ENCODE measurements around the gene SDK2. TPM values are rescaled to one million over a fixed set of nuclear protein-coding genes. Genes with fewer than 3 reads are reported as not detected.
"Not testable (repeated sequence)": the region's sequence is repeated elsewhere in the genome, so short reads cannot be mapped to it uniquely, and the experiment has no call there.

SDK2 gene
- total and polyA plus RNA-seq, 2 donors: 0.66 to 0.87 TPM

DNA sequence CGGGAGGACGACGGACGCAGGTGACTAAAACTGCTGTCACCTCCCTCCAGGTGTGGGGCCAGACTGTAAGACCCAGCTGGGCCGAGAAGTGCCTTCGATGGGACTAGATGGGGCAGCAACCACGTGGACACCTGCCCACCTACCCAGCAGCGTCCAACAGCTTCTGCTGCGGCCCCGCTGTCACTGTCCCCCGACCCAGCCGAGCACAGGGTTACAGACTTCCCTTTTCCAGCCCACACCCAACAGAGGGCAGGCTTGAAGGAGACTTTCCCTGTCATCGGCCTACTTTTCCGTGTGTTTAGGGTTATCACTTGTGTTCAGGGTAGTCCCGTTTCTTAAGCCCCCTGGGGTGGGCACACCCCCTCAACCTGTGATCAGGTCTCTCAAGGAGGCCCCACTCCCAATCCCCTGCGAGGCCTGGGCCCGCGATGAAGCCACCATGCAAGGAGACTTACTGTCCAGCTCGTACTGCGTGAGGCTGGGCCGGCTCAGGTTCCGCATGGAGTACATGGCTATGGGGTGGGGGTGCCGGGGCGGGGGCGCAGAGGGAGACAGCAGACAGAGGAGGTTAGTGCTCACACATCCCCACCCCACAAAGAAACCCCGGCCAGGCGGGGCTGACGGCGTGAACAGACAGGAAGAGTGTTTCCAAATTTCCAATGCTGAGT, 263.7 kb downstream of the SDK2 start:
- H3K36me3 ChIP-seq (ENCODE audit: control insufficient read depth in 2 of 2, insufficient read depth in 2 of 2, low read length in 1 of 2): no peaks in the 10 kb centered on the region
- H3K27ac ChIP-seq (ENCODE audit: low read depth in 1 of 2, low read length in 1 of 2): no peak overlapping the region
- WGBS: 92% methylated on average over 29 of the region's 29 CpGs
- no peaks in the 10 kb centered on the region for H3K9me3 ChIP-seq (ENCODE audit: control insufficient read depth in 2 of 2, insufficient read depth in 1 of 2, low read length in 1 of 2)
- H3K4me3 ChIP-seq (ENCODE audit: low read length in 2 of 2): no peak overlapping the region
- no peaks in the 10 kb centered on the region for H3K4me1 ChIP-seq (ENCODE audit: control insufficient read depth in 2 of 2, insufficient read depth in 2 of 2, low read length in 2 of 2)
- no peak for DNase-seq (ENCODE audit: low read depth in 6 of 9, low spot score in 9 of 9)
- no peaks in the 10 kb centered on the region for H3K27me3 ChIP-seq (ENCODE audit: control insufficient read depth in 2 of 2, insufficient read depth in 1 of 2, low read length in 1 of 2)

DNA sequence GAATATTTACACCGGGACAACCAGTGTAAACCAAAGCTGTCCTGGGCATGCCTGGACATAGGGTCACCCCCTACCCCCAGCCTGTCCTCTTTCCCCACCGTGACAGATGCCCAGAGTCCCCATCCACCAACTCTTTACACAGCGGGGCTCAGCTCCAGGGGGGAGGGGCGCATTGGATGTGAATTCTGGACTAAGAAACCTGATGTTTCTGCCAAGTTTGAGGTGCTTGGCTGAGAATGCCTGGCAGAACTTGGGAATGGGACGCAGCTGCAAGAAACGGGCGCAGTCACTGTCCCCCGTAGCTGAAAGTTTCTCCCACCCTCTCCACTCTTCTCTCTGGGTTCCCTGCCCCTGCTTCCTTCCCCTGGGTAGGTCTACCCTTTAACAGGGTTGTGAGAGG, 264.4 kb downstream of the SDK2 start:
- Histone ChIP-seq H3K27ac (ENCODE audit: low read depth in 1 of 2, low read length in 1 of 2) (no peak overlapping the region), H3K4me1 (ENCODE audit: control insufficient read depth in 2 of 2, insufficient read depth in 2 of 2, low read length in 2 of 2) (no peaks in the 10 kb centered on the region), H3K9me3 (ENCODE audit: control insufficient read depth in 2 of 2, insufficient read depth in 1 of 2, low read length in 1 of 2) (no peaks in the 10 kb centered on the region), H3K36me3 (ENCODE audit: control insufficient read depth in 2 of 2, insufficient read depth in 2 of 2, low read length in 1 of 2) (no peaks in the 10 kb centered on the region), H3K4me3 (ENCODE audit: low read length in 2 of 2) (no peak overlapping the region), H3K27me3 (ENCODE audit: control insufficient read depth in 2 of 2, insufficient read depth in 1 of 2, low read length in 1 of 2) (no peaks in the 10 kb centered on the region)
- WGBS: 93% methylated on average over 8 of the region's 8 CpGs
- DNase-seq (ENCODE audit: low read depth in 6 of 9, low spot score in 9 of 9): no peak

DNA sequence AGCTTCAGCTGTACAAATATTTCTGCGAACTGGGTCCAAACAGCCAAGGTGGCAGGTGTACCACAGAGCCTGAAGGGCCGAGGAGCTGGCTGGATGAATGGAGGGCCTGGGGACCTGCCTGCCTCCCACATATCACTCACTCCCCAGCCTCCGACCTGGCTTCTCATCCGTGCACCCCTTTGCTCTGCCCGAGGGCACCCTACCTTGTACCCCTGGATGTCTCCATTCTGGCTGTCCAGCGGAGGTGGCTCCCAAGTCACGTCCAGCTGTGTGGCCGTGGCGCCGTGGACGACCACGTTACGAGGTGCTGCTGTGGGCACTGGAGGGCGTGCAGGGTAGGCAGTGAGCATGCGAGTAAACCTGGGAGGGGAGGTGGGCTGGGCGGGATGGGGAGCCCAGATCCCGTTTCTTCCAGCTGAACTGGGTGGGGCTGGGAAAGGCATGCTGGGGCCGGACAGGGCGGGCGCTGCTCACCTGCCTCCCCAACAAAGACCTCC, 265.2 kb downstream of the SDK2 start:
- no peaks in the 10 kb centered on the region for H3K27me3 ChIP-seq (ENCODE audit: control insufficient read depth in 2 of 2, insufficient read depth in 1 of 2, low read length in 1 of 2)

DNA sequence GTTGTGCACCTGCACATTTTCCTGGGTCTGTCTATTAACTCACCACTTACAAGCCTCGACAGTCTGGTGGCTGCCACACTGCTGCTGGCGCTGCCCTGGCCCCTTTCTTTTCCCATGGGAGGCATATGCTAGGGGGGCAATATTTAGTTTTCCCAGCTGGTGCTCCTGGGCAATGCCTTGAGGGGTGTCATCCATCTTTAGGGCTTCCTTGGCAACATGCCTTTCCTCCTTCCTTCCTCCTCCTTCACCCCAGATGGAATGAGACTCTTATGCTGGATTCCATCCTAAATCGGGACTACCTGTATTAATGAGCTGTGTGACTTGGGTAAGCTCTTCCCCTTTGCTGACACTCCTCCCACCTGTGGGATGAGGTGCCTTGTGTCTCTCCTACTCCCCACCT, 267.6 kb downstream of the SDK2 start:
- Histone ChIP-seq H3K27me3 (ENCODE audit: control insufficient read depth in 2 of 2, insufficient read depth in 1 of 2, low read length in 1 of 2) (no peaks in the 10 kb centered on the region), H3K9me3 (ENCODE audit: control insufficient read depth in 2 of 2, insufficient read depth in 1 of 2, low read length in 1 of 2) (no peaks in the 10 kb centered on the region)
- 95% methylated on average over 3 of the region's 3 CpGs for WGBS

More for the DNA sequence above, 265.2 kb downstream of the SDK2 start:
- no peak overlapping the region for H3K27ac ChIP-seq (ENCODE audit: low read depth in 1 of 2, low read length in 1 of 2)
- no peak for DNase-seq (ENCODE audit: low read depth in 6 of 9, low spot score in 9 of 9)
- WGBS: 96% methylated on average over 20 of the region's 20 CpGs
- H3K36me3 ChIP-seq (ENCODE audit: control insufficient read depth in 2 of 2, insufficient read depth in 2 of 2, low read length in 1 of 2): no peaks in the 10 kb centered on the region
- no peaks in the 10 kb centered on the region for H3K9me3 ChIP-seq (ENCODE audit: control insufficient read depth in 2 of 2, insufficient read depth in 1 of 2, low read length in 1 of 2)
- no peak overlapping the region for H3K4me3 ChIP-seq (ENCODE audit: low read length in 2 of 2)
- H3K4me1 ChIP-seq (ENCODE audit: control insufficient read depth in 2 of 2, insufficient read depth in 2 of 2, low read length in 2 of 2): no peaks in the 10 kb centered on the region

DNA sequence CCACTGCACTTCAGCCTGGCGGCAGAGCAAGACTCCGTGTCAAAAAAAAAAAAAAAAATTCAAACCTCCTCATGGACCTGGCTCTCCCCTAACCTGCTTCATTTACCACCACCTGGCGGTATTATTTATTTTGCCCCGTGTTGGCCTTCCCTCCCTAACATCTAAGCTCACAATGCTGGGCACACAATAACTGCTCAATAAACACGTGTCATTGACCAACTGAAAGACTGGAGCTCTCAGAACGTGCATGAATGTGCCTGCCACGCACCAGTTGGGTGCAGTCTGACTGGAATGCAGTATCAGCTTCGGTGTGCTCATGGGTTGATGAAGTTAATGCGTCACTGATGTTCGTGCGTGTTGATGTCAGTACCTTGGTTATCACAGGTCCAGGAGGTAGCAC, 268.1 kb downstream of the SDK2 start:
- no peak for DNase-seq (ENCODE audit: low read depth in 6 of 9, low spot score in 9 of 9)
- whole genome bisulfite sequencing: 97% methylated on average over 11 of the region's 11 CpGs

More for the DNA sequence above, 267.6 kb downstream of the SDK2 start:
- Histone ChIP-seq H3K4me3 (ENCODE audit: low read length in 2 of 2) (no peak overlapping the region), H3K4me1 (ENCODE audit: control insufficient read depth in 2 of 2, insufficient read depth in 2 of 2, low read length in 2 of 2) (no peaks in the 10 kb centered on the region), H3K27ac (ENCODE audit: low read depth in 1 of 2, low read length in 1 of 2) (no peak overlapping the region), H3K36me3 (ENCODE audit: control insufficient read depth in 2 of 2, insufficient read depth in 2 of 2, low read length in 1 of 2) (no peaks in the 10 kb centered on the region)
- no peak for DNase-seq (ENCODE audit: low read depth in 6 of 9, low spot score in 9 of 9)

DNA sequence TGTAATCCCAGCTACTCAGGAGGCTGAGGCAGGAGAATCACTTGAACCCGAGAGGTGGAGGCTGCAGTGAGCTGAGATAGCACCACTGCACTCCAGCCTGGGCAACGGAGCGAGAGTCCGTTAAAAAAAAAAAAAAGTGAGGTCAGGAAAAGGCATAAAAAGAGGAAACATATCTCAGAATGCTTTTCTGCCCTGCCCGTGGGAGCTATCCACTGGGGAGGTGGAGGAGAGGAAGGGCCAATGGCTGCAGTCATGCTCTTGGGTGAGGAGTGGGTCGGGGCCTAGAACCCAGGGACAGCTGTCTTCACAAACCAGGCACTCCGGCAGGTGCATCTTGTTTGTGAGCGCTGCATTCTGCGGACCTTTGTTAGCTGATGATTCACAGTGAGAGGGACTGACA, 272.4 kb downstream of the SDK2 start:
- DNase-seq (ENCODE audit: low read depth in 6 of 9, low spot score in 9 of 9): no peak
- WGBS: 76% methylated on average over 9 of the region's 9 CpGs
- Histone ChIP-seq H3K36me3 (ENCODE audit: control insufficient read depth in 2 of 2, insufficient read depth in 2 of 2, low read length in 1 of 2) (no peaks in the 10 kb centered on the region), H3K27ac (ENCODE audit: low read depth in 1 of 2, low read length in 1 of 2) (no peak overlapping the region), H3K27me3 (ENCODE audit: control insufficient read depth in 2 of 2, insufficient read depth in 1 of 2, low read length in 1 of 2) (no peaks in the 10 kb centered on the region), H3K4me1 (ENCODE audit: control insufficient read depth in 2 of 2, insufficient read depth in 2 of 2, low read length in 2 of 2) (no peaks in the 10 kb centered on the region), H3K9me3 (ENCODE audit: control insufficient read depth in 2 of 2, insufficient read depth in 1 of 2, low read length in 1 of 2) (no peaks in the 10 kb centered on the region), H3K4me3 (ENCODE audit: low read length in 2 of 2) (no peak overlapping the region)

More for the DNA sequence above, 268.1 kb downstream of the SDK2 start:
- no peaks in the 10 kb centered on the region for H3K9me3 ChIP-seq (ENCODE audit: control insufficient read depth in 2 of 2, insufficient read depth in 1 of 2, low read length in 1 of 2)
- H3K4me1 ChIP-seq (ENCODE audit: control insufficient read depth in 2 of 2, insufficient read depth in 2 of 2, low read length in 2 of 2): no peaks in the 10 kb centered on the region
- no peak overlapping the region for H3K27ac ChIP-seq (ENCODE audit: low read depth in 1 of 2, low read length in 1 of 2)
- H3K27me3 ChIP-seq (ENCODE audit: control insufficient read depth in 2 of 2, insufficient read depth in 1 of 2, low read length in 1 of 2): no peaks in the 10 kb centered on the region
- H3K4me3 ChIP-seq (ENCODE audit: low read length in 2 of 2): no peak overlapping the region
- no peaks in the 10 kb centered on the region for H3K36me3 ChIP-seq (ENCODE audit: control insufficient read depth in 2 of 2, insufficient read depth in 2 of 2, low read length in 1 of 2)

DNA sequence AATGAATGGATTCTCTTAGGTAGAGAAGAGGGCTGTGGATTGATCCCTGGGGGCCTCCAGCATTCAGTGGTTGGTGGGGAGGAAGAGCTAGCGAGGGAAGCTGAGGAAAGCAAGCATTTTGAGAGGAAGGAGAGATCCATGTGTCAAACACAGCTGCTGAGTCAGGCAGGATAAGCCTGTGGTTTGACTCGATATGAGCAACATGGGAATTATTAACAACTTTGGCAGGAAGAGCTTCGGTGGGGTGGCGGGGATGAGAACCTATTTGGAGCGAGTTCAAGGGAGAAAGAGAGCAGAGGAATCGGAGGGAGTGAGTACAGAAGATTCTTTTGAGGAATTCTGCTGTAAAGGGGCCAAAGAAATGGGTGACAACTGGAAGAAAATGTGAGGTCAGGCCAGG, 273.0 kb downstream of the SDK2 start:
- DNase-seq (ENCODE audit: low read depth in 6 of 9, low spot score in 9 of 9): no peak
- H3K36me3 ChIP-seq (ENCODE audit: control insufficient read depth in 2 of 2, insufficient read depth in 2 of 2, low read length in 1 of 2): no peaks in the 10 kb centered on the region
- no peak overlapping the region for H3K4me3 ChIP-seq (ENCODE audit: low read length in 2 of 2)
- 70% methylated on average over 6 of the region's 6 CpGs for WGBS
- no peaks in the 10 kb centered on the region for H3K27me3 ChIP-seq (ENCODE audit: control insufficient read depth in 2 of 2, insufficient read depth in 1 of 2, low read length in 1 of 2)
- no peak overlapping the region for H3K27ac ChIP-seq (ENCODE audit: low read depth in 1 of 2, low read length in 1 of 2)
- H3K9me3 ChIP-seq (ENCODE audit: control insufficient read depth in 2 of 2, insufficient read depth in 1 of 2, low read length in 1 of 2): no peaks in the 10 kb centered on the region
- no peaks in the 10 kb centered on the region for H3K4me1 ChIP-seq (ENCODE audit: control insufficient read depth in 2 of 2, insufficient read depth in 2 of 2, low read length in 2 of 2)

DNA sequence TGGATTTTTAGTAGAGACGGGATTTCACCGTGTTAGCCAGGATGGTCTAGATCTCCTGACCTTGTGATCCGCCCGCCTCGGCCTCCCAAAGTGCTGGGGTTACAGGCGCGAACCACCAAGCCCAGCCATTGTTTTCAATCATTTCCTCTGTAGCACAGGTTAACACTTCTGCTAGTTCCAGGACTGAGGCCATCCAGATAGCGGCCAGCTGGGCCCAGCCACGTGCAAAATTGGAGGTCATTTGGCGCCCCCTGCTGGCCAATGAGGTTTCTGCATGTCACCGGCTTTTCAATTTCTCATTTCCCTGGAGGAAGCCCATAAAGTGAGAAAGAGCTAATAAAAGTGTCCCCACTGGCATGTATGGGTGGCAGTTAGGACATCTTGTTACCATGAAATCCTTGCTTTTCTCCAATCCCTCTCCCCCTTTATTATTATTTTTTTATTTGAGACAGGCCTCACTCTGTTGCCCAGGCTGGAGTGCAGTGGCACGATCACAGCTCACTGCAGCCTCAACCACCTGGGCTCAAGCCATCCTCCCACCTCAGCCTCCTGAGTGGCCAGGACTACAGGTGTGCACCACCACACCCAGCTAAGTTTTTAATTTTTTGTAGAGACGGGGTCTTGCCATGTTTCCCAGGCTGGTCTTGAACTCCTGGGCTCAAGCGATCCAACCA, 274.3 kb downstream of the SDK2 start:
- H3K4me1 ChIP-seq (ENCODE audit: control insufficient read depth in 2 of 2, insufficient read depth in 2 of 2, low read length in 2 of 2); H3K9me3 ChIP-seq (ENCODE audit: control insufficient read depth in 2 of 2, insufficient read depth in 1 of 2, low read length in 1 of 2); H3K36me3 ChIP-seq (ENCODE audit: control insufficient read depth in 2 of 2, insufficient read depth in 2 of 2, low read length in 1 of 2); H3K27me3 ChIP-seq (ENCODE audit: control insufficient read depth in 2 of 2, insufficient read depth in 1 of 2, low read length in 1 of 2); H3K4me3 ChIP-seq (ENCODE audit: low read length in 2 of 2); H3K27ac ChIP-seq (ENCODE audit: low read depth in 1 of 2, low read length in 1 of 2): not testable (repeated sequence)
- 66% methylated on average over 14 of the region's 14 CpGs for WGBS
- peak; percentile 16 to 68 (median 46) for DNase-seq (ENCODE audit: low read depth in 6 of 9, low spot score in 9 of 9)

DNA sequence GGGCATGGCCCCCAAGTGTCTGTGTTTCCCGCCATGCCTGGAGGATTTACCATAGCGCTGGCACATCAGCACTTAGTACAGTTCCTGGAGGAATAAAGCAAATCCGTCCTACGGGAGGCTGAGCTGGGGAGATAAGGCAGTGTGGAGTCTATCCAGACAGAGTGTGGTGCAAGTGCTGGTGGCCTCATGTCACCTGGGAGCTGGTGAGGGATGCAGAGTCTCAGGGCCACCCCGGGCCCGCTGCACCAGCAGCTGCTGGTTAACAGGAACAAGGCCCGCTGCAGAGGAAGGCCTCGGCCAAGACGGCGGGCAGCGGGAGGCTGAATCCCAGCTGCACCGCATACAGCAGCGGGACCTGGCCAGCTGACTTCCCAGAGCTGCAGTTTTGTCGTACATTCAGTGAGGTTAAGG, 275.1 kb downstream of the SDK2 start:
- no peak for DNase-seq (ENCODE audit: low read depth in 6 of 9, low spot score in 9 of 9)
- peaks cover 0 to 2% of the 10 kb centered on the region in 2 donors for H3K27me3 ChIP-seq (ENCODE audit: control insufficient read depth in 2 of 2, insufficient read depth in 1 of 2, low read length in 1 of 2)
- H3K4me1 ChIP-seq (ENCODE audit: control insufficient read depth in 2 of 2, insufficient read depth in 2 of 2, low read length in 2 of 2): no peaks in the 10 kb centered on the region
- H3K27ac ChIP-seq (ENCODE audit: low read depth in 1 of 2, low read length in 1 of 2): no peak overlapping the region
- 94% methylated on average over 14 of the region's 14 CpGs for WGBS
- H3K36me3 ChIP-seq (ENCODE audit: control insufficient read depth in 2 of 2, insufficient read depth in 2 of 2, low read length in 1 of 2): no peaks in the 10 kb centered on the region
- no peaks in the 10 kb centered on the region for H3K9me3 ChIP-seq (ENCODE audit: control insufficient read depth in 2 of 2, insufficient read depth in 1 of 2, low read length in 1 of 2)
- no peak overlapping the region for H3K4me3 ChIP-seq (ENCODE audit: low read length in 2 of 2)
